Mucosa of stomach (tissue), 1 donor: Measurements from ENCODE around the gene HMG20B.

Experiments used
- H3K27me3 ChIP-seq: one replicate; pipeline ENCODE4 v1.7.0; 2013; ENCODE audit warnings: mild to moderate bottlenecking, low read length; ENCODE audit not compliant: control insufficient read depth, insufficient read depth
- H3K36me3 ChIP-seq: one replicate; pipeline ENCODE4 v1.7.0; 2013; ENCODE audit warnings: low read length; ENCODE audit not compliant: control insufficient read depth, insufficient read depth
- H3K4me1 ChIP-seq: one replicate; pipeline ENCODE4 v1.7.0; 2013; ENCODE audit warnings: mild to moderate bottlenecking, low read length; ENCODE audit not compliant: control insufficient read depth, insufficient read depth
- H3K4me3 ChIP-seq: one replicate; pipeline ENCODE4 v1.7.0; 2013; ENCODE audit warnings: low read length
- H3K9ac ChIP-seq: one replicate; pipeline ENCODE4 v1.7.0; 2013; ENCODE audit warnings: mild to moderate bottlenecking, low read length, moderate library complexity
- H3K9me3 ChIP-seq: one replicate; pipeline ENCODE4 v1.7.0; 2013; ENCODE audit warnings: mild to moderate bottlenecking, low read length, moderate library complexity; ENCODE audit not compliant: control insufficient read depth
- donor health status: Pancreatic carcinoma.

The HMG20B gene

GRCh38 chr19:3570606-3571011, 2.1 kb upstream of the HMG20B start:
- Histone ChIP-seq H3K27me3 (no peaks in the 10 kb centered on the region), H3K4me3 (no peak overlapping the region), H3K9me3 (no peaks in the 10 kb centered on the region), H3K36me3 (no peaks in the 10 kb centered on the region), H3K4me1 (peaks cover 5% of the 10 kb centered on the region), H3K9ac (no peak overlapping the region)

DNA sequence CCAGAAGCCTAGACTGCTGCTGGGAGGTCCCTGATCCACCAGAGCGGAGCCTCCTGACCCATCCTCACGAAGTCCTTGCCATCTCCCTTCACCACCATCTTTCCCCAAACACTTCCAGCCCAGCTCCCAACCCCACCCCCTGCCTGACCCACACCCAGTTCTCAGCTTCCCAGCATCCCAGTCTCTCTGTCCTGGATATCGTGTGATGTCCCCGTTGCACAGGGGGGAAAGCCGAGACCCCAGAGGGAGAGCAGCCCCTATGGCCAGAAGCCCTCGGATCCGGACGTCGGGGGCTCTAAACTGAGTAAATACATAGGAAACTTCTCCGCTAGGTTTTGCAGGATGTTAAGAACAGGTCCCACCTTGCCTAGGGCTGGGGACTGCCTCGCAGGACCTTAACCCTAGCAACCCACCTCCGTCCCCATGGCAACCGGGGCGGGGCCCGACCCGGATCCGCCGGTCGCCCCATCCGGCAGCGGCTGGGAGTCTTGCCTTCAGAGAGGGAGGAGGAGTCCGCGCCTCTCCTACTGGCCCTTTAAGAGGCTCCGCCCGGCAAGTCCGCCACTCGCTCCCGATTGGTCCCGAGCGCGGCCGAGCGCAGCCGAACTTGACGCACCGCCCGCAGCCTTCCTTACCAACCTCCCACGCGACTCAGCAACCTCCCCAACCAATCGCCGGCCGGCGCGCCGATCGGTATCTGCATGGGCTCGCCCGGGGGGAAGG, 451 bp upstream of the HMG20B start:
- Histone ChIP-seq H3K4me3 (peak overlapping the region; percentile 66), H3K27me3 (no peaks in the 10 kb centered on the region), H3K36me3 (no peaks in the 10 kb centered on the region), H3K9me3 (no peaks in the 10 kb centered on the region), H3K9ac (peak overlapping the region; percentile 65), H3K4me1 (peaks cover 15% of the 10 kb centered on the region)

DNA sequence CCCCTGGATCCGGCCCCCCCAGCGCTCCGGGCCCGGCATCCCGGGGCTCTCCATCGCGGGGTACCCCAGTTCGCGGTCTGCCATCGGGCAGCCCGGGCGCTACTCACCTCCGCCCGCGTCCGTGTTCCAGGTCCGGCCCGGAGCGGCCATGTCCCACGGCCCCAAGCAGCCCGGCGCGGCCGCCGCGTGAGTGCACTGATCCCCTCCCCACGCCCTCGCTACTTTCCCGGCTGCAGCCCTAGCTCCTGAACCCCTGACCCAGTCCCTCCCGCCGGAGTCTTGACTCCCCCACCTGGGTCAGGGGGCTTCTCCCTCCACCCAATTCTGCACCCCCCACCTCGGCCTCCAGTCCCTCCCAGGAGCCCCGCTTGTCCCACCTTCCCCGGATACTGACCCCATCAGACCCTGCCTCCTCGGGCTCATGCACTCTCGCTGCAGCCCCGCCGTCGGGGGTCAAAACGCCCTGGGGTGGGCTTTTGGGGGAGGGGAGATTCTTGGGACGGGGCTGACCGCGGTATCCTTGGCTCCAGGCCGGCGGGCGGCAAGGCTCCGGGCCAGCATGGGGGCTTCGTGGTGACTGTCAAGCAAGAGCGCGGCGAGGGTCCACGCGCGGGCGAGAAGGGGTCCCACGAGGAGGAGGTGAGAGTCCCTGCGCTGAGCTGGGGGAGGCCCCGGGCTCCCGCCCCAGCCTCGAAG, 566 bp downstream of the HMG20B start:
- no peaks in the 10 kb centered on the region for H3K27me3 ChIP-seq
- H3K9ac ChIP-seq, result peak overlapping the region; percentile 69
- peak overlapping the region; percentile 63 for H3K4me3 ChIP-seq
- H3K36me3 ChIP-seq, result no peaks in the 10 kb centered on the region
- no peaks in the 10 kb centered on the region for H3K9me3 ChIP-seq
- H3K4me1 ChIP-seq, result peaks cover 15% of the 10 kb centered on the region

DNA sequence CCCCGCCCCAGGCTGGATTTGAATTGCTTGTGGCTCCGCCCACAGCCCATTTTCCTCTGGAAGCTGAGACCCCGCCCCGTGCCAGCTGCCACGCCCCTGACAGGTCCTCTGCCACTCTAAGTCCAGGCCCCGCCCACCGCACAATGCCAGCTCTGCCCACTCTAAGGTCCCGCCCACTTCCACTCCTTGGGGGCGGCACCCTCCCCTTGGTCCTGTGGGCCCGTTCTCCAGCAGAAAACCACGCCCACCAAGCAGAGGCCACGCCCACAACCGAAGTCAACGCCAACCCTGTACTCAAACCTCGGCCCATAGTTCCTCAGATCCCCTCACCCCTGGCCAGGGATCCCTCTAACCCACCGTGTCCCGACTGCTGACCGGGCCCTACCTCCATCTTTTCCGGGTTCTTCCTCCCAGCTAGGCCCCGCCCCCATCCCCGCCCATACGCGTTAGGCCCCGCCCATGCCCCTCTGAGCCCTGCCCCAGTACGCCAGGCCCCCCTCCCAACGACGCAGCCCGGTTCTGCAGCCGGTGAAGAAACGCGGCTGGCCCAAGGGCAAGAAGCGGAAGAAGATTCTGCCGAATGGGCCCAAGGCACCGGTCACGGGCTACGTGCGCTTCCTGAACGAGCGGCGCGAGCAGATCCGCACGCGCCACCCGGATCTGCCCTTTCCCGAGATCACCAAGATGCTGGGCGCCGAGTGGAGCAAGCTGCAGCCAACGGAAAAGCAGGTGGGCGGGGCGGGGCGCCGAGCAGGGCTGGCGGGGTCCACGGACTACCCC, 1.3 kb downstream of the HMG20B start:
- Histone ChIP-seq H3K4me1 (peaks cover 15% of the 10 kb centered on the region), H3K9me3 (no peaks in the 10 kb centered on the region), H3K9ac (peak overlapping the region; percentile 69), H3K36me3 (no peaks in the 10 kb centered on the region), H3K4me3 (peak overlapping the region; percentile 63), H3K27me3 (no peaks in the 10 kb centered on the region)

GRCh38 chr19:3575260-3575741, 2.6 kb downstream of the HMG20B start:
- H3K9ac ChIP-seq, result no peak overlapping the region
- H3K4me3 ChIP-seq, result no peak overlapping the region
- no peaks in the 10 kb centered on the region for H3K36me3 ChIP-seq
- H3K4me1 ChIP-seq, result peaks cover 15% of the 10 kb centered on the region
- no peaks in the 10 kb centered on the region for H3K9me3 ChIP-seq
- no peaks in the 10 kb centered on the region for H3K27me3 ChIP-seq

- Histone ChIP-seq H3K4me3 (no peak overlapping the region), H3K27me3 (no peaks in the 10 kb centered on the region)
Observed at GRCh38 chr19:3575949-3576673, 3.4 kb downstream of the HMG20B start.

DNA sequence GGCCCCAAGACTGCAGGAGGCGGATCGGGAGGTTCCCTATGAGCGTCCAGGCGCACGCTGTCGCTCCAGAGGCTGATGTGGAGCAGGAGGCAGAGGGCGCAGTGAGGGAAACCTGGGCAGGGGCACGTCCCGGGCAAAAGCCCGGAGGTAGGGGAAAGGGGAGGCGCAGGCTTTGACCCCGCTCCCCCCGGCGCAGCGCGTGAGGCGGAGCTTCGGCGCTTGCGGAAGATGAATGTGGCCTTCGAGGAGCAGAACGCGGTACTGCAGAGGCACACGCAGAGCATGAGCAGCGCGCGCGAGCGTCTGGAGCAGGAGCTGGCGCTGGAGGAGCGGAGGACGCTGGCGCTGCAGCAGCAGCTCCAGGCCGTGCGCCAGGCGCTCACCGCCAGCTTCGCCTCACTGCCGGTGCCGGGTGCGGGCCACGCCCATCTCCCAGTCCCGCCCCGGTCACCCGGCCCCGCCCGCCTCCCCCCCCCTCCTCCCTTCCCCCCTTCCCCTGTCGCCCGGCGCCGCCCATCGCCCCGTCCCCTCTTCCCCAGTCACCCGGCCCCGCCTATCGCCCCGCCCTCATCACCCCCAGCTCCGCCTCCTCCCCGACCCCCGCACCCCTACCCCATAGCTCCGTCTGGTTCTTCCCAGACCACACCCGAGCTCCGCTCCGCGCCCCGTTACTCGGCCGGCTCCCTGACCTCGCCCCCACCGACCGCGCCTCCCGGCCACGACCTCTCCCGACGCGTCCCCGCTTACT, 4.1 kb downstream of the HMG20B start:
- Histone ChIP-seq H3K27me3 (no peaks in the 10 kb centered on the region), H3K9ac (no peak overlapping the region), H3K4me3 (no peak overlapping the region), H3K36me3 (no peaks in the 10 kb centered on the region), H3K9me3 (no peaks in the 10 kb centered on the region), H3K4me1 (peaks cover 15% of the 10 kb centered on the region)

More at GRCh38 chr19:3575949-3576673, 3.4 kb downstream of the HMG20B start:
- no peaks in the 10 kb centered on the region for H3K9me3 ChIP-seq
- H3K4me1 ChIP-seq, result peaks cover 15% of the 10 kb centered on the region
- no peak overlapping the region for H3K9ac ChIP-seq
- H3K36me3 ChIP-seq, result no peaks in the 10 kb centered on the region

DNA sequence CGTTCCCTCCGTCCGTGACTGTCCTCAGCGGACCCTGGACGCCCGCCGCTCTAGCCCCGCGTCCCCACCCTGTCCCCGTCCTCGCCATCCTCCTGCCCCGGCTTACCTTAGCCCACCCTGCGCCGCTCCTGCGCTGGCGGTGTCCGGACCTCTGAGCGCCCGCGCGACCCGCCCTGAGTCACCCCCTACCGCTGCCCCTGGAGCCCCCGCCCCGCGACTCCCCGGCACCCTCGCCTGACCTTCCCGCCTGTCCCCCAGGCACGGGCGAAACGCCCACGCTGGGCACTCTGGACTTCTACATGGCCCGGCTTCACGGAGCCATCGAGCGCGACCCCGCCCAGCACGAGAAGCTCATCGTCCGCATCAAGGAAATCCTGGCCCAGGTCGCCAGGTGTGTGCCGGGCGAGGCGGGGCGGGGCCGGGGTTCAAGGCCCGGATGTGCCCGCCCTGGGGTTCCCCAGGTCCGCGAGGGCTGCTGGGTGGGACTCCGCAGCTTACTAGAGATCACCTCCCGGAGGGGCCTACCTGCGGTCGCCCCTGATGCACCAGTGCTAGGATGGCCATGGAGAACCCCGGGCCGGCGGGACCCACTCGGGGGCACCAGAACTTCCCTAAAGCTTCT, 5.1 kb downstream of the HMG20B start:
- H3K4me3 ChIP-seq, result no peak overlapping the region

DNA sequence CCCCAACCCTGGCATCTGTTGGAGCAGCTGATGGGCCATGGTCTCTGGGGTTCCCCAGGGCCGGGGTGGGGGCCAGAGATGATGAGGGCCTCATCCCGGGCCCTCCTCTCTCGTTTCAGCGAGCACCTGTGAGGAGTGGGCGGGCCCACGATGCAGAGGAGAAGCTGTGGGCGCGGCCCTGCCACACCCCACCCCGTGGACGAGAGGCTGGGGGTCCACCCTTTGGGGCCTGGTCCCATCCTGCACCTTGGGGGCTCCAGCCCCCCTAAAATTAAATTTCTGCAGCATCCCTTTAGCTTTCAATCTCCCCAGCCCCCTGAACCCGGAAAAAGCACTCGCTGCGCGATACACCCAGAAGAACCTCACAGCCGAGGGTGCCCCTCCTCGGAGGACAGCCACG, 5.6 kb downstream of the HMG20B start:
- H3K9me3 ChIP-seq, result no peaks in the 10 kb centered on the region
- peaks cover 10% of the 10 kb centered on the region for H3K4me1 ChIP-seq
- no peak overlapping the region for H3K4me3 ChIP-seq
- H3K36me3 ChIP-seq, result no peaks in the 10 kb centered on the region
- no peak overlapping the region for H3K9ac ChIP-seq
- H3K27me3 ChIP-seq, result no peaks in the 10 kb centered on the region

More for the DNA sequence above, 5.1 kb downstream of the HMG20B start:
- H3K27me3 ChIP-seq, result no peaks in the 10 kb centered on the region
- peaks cover 10% of the 10 kb centered on the region for H3K4me1 ChIP-seq
- H3K36me3 ChIP-seq, result no peaks in the 10 kb centered on the region
- H3K9ac ChIP-seq, result no peak overlapping the region
- H3K9me3 ChIP-seq, result no peaks in the 10 kb centered on the region

DNA sequence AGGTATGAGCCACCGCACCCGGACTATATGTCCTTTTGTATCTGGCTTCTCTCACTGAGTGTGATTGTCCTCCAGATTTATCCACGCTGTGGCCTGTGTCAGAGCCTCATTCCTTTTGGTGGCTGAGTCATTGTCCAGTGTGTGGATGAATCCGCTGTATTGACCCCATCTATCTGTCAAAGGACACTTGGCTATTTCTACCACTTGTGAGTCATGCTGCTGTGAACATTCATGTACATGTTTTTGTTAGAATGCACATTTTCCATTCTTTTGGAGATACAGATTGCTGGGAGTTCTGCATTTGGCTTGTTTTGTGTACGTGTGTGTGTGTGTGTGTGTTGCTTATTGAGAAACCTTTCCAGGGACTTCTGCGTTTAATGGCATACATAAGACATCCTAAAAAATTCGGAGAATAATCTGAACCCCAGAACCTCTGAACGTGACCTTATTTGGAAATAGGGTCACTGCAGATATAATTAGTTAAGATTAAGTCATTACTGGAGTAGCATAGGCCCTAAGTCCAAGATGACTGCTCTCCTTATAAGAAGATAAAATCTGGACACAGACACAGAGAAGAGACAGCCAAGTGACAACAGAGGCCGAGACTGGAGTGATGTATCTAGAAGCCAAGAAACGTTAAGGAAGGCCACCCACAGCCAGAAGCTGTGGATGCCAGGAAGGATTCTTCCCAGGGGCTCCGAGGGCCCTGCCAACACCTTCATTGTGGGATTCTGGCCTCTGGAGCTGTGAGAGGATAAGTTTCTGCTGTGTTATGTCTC, 7.6 kb downstream of the HMG20B start:
- H3K9me3 ChIP-seq, result no peaks in the 10 kb centered on the region
- peaks cover 10% of the 10 kb centered on the region for H3K4me1 ChIP-seq
- H3K9ac ChIP-seq, result peak overlapping the region; percentile 8
- H3K36me3 ChIP-seq, result no peaks in the 10 kb centered on the region
- H3K27me3 ChIP-seq, result peaks cover 4% of the 10 kb centered on the region
- no peak overlapping the region for H3K4me3 ChIP-seq
